DMS53 treated with DMSO at 0.1 percent for 48 hours (cell line): ENCODE results near the gene WWC1.
"Not testable (repeated sequence)": the region's sequence is repeated elsewhere in the genome, so short reads cannot be mapped to it uniquely, and the experiment has no call there.

Source experiments
- DNase-seq: peaks from one replicate; lab custom pipeline; 2025; ENCODE audit not compliant: unreplicated experiment; lab: John Stamatoyannopoulos, UW

The WWC1 gene

DNA sequence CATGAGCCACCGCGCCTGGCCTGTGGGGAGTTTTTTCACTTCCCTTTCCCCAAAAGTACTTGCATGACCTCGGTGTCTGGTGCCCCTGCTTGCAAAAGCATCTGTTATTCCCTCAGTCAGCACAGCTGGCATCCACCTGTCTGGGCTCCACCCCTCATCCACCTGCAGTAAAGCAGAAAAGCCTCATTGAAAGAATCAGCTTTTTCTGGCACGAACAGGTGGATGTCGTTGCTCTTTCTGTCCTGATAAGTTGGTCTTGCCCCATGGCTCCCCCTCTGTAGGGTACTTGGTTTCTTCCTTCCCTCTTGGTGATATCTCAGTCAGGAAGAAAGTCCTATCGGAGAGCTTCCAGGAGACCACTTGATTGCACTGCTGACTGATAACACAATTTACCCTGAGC, 37.4 kb downstream of the WWC1 start:
- DNase-seq, result peak; percentile 96

DNA sequence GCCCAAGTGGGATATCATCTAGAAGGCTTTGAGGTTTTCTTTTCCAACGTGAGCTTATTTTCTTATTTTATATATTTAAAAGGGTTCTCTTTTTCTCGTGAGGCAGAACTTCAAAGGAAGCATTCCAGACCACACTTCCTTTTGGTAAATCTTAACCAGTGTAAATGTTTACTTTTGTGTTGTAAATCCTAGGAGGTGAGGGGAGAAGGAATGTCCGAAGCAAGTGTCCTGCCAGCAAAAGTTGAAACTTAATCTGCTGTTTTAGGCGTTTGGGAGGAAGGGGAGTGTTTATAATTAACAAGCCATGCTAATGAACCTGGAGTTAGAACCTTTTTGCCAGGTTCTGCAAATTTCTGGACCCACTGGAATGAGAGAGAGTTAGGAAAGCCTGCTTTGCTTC, 37.9 kb downstream of the WWC1 start:
- no peak for DNase-seq

DNA sequence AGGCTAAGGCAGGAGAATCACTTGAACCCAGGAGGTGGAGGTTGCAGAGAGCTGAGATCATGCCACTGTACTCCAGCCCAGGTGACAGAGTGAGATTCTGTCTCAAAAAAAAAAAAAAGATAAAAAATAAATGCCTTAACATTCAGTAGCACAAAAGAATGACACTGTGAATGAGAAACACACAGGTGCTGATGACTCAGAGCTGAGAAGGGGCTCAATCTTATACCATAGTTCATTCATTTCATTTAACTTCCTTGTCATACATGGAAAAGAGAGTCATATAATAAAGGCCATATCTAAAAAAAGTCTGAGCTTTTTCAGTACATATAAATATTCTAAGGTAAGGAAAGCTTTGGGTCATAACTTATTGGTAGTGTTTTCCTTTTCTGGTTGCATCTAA, 40.6 kb downstream of the WWC1 start:
- peak; percentile 21 for DNase-seq

DNA sequence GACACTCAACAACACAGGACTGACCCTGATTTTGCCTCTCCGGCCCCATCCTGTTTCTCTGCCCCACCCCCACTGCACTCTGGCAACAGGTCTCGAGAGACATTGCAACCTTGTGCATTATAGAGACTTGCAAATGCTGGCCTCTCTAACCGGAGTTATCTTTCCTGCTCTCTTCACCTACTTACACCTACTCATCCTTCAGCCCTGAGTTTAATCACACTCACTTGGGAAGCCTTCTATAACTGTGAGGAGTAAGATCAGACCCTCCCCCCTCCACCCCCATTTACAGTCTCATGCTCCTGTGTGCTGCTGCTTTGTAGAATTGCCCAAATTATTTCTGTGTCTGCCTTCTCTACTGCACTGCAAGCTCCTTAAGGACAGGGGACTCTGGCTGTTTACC, 42.8 kb downstream of the WWC1 start:
- no peak for DNase-seq

DNA sequence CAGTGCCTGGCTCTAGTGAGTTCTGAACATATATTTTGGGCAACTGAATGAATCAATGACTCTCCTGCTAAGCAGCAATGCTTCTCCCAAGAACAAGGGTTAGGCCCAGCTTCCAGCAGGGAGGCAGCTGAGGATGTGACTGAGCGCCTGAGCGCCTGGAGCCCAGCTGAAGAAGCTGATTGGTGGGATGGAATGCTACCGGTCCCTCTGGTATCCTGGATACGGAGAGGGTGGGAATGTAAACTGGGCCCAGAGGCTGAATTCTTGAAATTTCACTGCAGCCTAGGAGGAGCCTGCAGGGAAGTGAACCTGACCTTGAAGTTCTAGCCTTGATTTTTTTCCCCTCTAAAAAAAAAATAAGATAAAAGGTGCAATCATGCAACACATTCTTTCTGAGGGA, 43.2 kb downstream of the WWC1 start:
- DNase-seq, result no peak

DNA sequence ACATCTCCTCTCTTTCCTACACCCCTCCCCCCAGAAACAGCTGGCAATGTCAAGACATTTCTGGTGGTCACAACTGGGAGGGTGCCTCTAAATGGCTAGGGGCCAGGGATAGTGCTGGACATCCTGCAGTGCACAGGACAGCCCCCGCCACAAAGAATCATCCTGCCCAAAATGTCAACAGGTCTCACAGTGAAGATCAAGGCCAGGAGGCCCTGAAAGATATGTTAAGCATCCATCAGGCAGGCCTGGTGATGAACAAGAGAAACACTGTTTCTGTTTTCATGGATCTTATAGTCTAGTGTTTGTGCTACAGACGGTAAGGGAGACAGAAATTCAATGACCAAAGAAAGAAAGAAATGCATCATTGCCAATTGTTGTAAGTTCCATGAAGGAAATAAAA, 45.9 kb downstream of the WWC1 start:
- no peak for DNase-seq

DNA sequence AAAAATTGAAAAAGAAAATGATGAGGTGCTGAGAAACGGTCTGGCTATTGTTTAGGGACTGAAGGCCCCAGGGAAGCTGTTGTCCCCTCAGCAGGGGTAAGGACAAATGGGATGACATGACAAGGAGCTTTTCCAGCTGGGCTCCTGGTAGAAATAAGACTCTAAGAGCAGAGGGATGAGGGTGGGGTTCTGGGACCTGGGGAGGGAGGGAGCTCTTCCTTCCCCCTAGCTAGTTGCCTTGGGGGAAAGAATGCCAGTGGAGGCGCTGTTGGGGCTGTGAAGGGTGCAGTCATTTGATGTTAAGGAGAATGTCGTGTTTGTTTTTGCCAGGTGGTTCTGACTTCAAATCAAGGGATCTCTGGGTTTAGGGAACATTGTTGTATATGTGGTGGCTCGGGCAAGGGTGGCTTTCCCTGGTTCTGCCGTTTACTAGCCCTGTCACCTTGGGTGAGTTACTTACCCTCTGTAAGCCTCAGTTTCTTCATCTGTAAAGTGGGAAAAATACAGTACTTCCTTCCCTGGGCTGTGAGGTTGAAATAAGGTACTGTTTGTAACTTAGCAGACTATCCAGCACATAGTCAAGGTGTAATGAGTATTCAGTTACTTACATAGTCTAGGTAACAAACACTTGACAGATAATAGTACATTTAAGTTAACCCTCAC, 47.8 kb downstream of the WWC1 start:
- no peak for DNase-seq

DNA sequence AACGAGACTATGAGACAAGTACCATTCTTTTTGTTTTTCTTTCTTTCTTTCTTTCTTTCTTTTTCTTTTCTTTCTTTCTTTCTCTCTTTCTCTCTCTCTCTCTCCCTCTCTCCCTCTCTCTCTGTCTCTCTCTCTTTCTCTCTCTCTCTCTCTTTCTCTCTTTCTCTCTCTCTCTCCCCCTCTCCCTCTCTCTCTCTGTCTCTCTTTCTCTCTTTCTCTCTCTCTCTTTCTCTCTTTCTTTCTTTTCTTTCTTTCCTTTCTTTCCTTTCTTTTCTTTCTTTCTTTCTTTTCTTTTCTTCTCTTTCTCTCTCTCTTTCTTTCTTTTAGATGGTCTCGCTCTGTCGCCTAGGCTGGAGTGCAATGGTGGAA, 48.3 kb downstream of the WWC1 start:
- DNase-seq, result not testable (repeated sequence)

DNA sequence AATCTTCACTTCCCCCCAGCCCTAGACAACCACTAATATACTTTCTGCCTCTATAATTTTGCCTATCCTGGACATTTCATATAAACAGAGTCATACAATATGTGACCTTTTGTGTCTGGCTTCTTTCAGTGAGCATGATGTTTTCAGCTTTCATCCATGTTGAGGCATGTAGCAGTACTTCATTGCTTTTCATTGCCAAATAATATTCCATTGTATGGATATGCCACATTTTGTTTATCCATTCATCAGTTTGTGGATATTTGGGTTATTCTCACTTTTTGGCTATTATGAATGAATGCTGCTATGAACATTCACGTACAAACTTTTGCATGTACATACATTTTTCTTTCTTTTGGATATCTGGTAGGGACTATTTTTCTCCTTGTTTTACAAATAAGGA, 49.0 kb downstream of the WWC1 start:
- DNase-seq, result no peak

DNA sequence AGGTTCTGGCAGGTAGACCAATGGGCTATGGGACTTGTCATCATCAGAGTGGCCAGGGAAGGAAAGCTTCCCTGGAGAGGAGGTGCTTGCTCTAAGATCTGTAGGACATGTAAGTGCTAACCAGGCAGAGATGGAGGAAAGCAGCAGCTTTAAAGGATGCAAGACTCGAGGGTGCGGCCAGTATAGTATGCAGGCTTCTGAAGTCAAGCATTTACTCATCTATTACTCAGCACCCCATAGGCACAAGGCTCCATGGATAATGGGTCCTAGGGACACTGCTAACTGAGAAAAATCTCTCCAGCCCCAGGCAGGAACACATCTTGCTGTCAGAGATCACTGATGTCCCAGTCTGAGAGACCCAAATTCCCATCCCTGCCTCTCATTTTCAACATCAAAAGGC, 49.7 kb downstream of the WWC1 start:
- no peak for DNase-seq

DNA sequence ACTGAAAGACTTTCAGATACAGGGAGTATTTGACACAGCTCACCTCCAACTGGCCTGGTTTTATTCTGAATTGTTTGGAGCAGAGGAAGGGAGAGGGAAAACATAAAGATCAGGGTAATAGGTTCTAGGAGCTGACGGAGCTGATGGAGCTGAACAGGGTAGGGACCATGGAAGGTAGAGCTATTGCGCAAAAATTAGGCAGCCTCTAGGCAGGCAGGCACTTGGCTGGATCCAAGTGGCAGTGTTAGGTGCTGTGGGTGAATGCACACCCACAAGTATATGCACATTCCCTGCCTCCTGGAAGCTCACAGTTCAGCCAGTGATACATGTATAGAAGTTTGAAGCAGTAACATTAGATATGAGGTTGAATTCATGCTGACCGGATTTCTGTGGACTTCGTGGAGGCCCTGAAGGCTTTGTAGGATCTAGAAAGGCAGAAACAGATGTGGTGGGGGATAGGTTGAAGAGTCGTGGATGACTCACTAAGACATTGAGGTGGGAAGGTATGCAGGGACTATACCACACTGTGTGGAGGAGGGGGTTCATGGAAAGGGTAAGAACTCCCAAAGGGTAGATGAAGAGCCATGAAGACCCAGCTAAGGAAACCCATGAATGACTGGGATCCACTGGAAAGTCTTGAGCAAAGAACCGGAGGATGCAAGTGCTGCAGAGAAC, 50.8 kb downstream of the WWC1 start:
- DNase-seq, result no peak

DNA sequence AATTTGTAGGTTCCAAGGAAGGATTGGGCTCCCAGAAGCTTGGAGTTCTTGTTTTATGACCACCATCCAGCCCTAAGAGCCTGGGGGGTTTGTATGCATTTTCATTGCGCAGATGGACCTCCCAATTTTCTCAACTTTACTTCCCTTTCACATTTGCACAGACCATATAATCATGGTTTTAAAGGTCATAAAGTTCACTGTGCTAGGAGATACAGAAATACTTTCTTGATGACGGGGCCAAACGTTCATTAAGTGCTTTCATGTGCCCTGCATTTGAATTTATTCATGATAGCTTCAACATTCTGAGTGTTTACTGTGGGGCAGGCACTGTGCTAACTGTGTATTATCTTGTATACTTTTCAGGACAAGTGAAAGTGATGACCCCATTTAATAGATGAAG, 51.5 kb downstream of the WWC1 start:
- DNase-seq, result no peak

DNA sequence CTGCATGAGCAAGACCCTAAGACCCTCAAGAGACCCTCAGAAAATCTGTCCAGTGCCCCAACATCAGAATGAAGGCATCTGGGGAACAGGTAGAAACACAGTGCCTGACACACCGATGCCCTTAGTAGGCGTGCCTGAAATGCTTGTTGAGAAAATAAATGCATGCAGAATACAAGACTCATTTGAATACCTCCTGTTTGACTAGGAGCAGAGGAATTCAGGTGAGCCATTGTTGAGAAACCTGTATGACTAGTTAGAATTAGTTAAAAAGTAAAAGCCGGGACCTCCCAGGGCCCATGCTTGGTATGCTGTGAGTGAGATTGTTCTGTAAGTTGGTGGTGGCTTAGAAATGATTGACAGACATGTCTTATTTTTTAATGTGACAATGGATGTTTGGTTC, 55.0 kb downstream of the WWC1 start:
- DNase-seq, result no peak

DNA sequence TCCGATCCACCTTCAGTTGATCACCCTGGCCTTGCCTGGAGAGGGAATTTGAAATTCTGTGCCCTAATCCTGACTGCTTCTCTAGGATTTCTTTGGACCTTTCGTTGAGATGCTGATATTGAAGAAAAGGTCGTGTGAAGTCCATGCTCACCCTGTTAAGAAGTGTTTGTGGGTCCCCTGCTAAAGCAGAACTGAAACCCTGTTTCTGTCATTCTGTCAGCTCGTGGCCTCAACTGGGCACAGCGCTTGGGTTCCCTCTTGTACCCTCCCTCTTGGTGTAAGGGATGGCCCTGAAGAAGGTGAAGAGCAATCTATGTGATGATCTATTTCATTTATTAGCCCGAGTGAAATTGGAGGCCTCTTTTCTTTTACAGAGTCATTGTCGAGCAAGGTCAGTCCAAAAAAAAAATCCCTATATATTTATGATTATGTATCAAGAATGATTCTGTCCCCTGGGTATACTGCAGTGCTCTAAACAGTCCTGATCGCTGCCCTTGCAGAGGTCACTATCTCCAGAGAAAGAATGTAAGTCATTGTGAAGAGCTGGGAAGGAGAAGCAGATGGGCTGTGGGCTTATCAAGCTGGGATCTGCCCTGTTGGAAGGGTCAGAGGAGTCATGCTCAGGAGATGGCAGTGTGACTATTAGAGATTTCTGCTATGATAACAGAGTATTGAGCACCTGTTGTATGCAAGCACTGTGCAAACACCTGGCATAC, 56.1 kb downstream of the WWC1 start:
- no peak for DNase-seq

DNA sequence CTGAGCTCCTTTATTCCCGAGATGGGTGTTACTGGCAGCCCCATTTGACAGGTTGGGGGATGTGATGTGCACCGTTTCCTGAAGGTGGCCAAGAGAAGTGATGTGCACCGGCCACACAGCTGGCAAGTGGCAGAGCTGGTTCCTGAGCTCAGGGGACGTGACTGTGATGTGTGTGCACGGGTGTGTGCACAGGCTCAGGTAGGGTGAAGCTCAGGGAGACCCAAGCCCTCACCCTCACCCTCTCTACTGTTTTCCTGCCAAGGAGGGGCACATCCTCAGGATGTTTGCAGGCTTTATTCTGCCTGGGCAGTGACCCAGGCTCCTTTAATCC, 56.6 kb downstream of the WWC1 start:
- DNase-seq, result no peak

DNA sequence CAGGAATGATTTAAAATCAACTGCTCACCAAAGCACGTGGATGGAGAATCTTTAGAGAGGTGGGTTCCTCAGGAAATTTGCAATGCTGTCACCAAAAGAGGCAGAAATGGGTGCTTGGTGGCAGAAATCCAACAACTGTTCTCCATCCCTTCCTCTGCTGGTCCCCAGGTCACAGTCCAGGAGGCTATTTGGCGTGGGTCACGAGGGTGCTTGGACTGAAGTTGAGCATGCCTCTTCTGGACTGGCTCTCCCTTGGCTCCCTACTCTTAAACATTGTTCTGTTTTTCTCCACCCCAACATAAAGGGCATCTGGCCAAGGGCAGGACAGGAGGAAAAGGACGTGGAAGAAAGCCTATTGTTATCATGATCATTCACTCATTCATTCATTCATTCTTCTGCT, 58.9 kb downstream of the WWC1 start:
- DNase-seq, result no peak

DNA sequence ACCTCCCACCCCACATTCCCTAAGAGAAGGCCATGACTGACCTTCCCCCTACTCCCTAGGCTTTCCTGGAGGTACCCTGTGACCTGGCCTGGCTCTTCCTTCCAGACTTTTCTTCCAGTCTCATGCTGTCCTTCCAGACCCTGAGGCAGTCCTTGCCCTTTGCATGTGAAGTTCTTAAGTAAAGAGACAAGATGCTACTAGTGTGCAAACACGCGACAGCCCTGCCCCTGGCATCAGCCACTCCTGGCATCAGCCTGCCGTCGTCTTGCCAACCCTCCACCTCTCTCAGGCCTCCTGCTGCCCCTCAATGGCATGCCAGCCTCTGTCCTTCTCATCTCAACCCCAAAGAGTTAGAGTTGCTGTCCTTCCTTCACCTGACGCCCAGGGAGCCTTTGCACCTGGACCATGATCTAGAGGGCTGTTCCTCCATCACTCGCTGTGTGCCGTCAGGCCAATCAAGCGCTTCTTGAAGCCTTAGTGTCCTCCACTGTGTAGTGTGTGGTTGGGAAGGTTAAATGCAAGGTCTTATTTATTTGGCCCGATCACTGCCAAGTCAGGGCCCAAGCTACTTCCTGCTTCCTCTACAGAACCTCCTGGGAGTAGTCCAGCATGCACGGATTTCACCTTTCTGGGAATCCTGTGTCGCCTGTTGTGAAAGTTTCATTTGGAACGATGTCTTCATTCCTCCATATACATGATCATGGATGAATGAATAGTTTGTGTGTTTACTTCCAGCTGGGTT, 61.9 kb downstream of the WWC1 start:
- DNase-seq, result no peak

DNA sequence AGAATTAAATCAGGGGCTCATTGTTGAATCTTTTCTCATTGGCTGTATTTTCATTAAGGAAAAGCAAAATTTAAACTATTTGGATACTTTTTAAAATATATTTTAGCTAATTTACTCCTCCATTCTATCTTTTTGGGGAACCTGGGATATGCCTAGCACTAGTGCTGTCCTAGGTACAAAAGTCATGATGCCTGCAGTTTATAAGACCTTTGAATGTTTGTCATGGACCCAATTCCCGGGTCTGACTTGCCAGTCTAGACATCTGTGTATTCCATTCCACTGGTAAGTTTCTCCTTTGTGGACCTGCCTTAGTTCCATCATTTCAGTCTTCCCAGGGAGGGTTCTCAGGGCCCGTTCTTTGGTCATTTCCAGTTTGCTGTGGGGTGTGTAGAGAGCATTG, 63.0 kb downstream of the WWC1 start:
- no peak for DNase-seq

DNA sequence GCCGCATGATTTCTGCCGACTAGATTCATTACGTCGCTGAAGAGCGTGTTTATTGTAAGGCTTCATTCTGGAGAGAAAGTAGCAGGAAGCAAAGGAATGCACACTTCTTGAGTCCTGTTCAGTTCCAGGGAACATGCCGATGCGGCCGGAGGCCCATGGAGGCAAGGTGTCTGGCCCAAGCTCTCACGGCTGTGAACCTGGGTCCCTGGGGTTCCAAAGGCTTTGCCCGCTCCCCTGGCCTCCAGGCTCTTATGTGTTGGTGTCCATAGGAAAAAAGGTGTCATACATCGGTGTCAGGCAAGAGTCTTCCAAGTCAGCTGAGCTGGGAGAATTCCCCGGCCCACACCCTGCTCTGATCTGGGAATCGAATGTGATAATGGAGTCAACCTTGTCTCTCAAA, 64.7 kb downstream of the WWC1 start:
- no peak for DNase-seq

DNA sequence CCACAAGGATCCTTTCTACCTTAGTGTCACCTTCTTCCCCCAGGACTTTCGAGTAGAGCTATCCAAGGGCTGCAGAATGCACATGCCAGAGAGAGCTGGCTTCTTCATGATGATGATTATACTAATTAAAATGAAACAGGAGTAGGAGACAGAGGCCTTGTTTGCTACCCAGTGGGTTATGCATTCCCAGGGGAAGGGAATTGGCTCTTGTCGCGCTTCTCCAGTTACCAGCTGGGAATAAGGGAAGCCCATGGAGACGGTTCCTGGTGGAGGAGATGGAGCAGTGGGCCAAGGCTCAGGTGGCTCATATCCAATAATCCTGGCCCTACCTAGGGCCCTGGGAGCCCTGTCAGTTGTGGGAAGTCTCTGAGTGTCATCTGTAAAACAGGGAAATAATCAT, 65.1 kb downstream of the WWC1 start:
- DNase-seq, result no peak

DNA sequence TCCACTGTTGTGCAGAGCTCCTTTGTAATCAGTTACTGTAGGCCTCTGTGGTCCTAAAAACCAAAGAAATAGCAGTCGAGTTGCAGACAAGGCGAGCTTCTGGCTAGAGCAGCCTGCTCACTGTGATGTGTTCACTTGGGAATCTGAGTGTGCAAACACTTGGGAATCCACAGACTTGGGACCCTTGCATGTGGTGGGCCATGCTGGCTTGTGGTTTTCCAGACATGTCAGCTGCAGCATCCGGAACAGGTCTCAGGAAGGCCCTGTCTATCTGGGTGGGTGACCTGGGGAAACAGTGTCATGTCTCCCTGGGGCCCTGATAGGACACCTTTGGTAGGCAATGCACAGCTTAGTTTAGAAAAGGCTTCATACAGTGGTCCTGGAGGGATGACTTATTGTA, 66.4 kb downstream of the WWC1 start:
- no peak for DNase-seq

DNA sequence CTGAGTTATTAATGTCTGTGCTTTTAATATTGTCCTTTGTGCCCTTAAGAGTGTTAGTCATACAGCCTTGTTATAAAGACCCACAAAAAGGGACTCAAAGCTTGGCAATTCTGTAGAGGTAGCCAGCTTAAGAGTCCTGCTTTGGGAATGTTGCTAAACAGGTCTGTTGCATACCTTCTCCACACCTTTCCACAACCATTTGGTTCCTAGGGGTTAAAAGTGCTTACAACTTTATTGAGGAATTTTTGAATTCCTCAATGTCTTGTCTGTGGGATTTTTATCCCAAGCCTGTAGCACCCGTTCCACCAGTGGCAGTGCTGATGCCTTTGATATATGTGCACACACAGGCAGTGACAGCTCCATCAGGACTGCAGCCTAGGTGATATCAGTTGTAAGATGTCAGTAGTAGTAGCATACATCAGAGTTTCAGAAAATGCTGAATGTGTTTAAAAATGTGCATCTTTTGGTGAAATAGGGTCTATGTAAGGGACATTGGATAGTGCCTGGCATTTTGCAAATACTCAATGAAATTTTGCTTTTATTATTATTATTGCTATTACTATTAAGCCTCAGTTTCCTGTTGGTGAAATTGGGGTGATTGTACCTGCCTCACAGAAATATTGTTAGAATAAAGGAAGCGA, 68.5 kb downstream of the WWC1 start:
- no peak for DNase-seq
